ENCODE data around the gene NAV2.
"Not testable (repeated sequence)": the region's sequence is repeated elsewhere in the genome, so short reads cannot be mapped to it uniquely, and the experiment has no call there.

NAV2 gene

GRCh38 chr11:20078846-20079245 is 366.2 kb downstream of the NAV2 start:
- DNase-seq = no peak

DNA sequence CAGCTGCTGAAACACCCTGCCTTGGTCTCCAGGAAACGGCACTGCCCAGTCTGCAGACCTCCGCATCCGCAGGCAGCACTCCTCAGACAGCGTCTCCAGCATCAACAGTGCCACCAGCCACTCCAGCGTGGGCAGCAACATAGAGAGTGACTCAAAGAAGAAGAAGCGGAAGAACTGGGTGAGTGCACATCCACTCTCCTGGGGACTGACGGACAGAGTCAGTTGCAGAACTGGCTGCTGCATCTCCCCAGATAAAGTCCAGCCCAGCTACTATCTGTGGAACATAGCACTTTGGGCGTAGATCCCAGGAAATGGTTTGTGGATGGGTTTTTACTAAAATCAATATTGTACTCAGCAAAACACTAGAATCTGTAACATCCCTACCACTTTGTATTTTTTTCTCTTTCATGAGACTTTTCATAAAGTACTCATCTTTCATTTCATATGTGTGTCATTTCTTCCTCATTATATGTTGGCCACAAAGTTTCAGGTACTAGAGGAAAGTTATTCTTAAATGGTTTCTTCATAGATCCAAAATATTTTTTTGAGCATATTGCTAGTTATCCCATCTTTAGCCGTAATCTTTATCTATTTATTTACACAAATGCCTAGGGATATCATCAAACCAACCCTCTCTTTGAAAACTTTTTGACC is 367.5 kb downstream of the NAV2 start:
- DNase-seq = no peak

GRCh38 chr11:20081336-20081735 is 368.7 kb downstream of the NAV2 start:
- no peak for DNase-seq

GRCh38 chr11:20083877-20084276 is 371.2 kb downstream of the NAV2 start:
- not testable (repeated sequence) for DNase-seq

- DNase-seq = no peak
These were observed 372.5 kb downstream of the NAV2 start for GRCh38 chr11:20084921-20085814.

GRCh38 chr11:20085918-20086317 is 373.3 kb downstream of the NAV2 start:
- no peak for DNase-seq

GRCh38 chr11:20087118-20087521 is 374.5 kb downstream of the NAV2 start:
- DNase-seq = no peak

DNA sequence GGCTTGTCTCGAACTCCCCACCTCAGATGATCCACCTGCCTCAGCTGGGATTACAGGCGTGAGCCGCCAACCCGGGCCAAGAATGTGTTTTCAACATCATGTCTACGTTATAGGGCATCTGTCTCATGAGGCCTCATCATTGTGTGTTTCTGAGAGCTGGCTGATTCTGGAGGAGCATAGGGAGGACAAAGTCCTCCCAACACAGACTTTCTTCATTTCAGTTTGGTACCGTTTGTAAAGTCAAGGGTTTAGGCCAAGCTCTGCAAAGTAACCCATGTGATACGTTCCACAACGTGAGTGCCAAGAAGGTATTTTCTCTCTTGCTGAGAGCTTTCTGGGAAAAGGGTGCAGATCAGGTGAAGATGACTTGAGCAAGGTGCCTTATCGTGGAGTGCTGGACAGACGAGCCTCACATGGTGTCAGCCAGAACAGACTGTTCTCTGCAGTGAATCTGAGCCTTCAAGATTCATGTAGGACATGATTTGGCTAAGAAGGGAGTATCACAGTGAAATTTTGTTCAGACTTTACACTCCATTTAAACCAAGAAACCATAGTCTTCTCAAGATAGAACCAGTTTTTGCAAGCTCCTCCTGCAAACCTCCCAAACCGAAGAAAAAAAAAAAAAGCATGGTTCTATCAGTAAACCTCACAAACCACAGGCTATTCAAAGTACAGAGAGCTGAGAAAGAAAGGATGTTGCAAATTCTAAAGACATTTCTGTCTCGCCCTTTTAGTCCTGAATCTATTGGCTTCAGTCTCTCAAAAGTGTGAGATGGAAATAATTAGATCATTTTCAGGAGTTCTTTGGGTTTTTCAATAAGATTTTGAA is 376.0 kb downstream of the NAV2 start:
- DNase-seq = no peak

- no peak for DNase-seq
These were observed 376.7 kb downstream of the NAV2 start for GRCh38 chr11:20089367-20089766.

DNA sequence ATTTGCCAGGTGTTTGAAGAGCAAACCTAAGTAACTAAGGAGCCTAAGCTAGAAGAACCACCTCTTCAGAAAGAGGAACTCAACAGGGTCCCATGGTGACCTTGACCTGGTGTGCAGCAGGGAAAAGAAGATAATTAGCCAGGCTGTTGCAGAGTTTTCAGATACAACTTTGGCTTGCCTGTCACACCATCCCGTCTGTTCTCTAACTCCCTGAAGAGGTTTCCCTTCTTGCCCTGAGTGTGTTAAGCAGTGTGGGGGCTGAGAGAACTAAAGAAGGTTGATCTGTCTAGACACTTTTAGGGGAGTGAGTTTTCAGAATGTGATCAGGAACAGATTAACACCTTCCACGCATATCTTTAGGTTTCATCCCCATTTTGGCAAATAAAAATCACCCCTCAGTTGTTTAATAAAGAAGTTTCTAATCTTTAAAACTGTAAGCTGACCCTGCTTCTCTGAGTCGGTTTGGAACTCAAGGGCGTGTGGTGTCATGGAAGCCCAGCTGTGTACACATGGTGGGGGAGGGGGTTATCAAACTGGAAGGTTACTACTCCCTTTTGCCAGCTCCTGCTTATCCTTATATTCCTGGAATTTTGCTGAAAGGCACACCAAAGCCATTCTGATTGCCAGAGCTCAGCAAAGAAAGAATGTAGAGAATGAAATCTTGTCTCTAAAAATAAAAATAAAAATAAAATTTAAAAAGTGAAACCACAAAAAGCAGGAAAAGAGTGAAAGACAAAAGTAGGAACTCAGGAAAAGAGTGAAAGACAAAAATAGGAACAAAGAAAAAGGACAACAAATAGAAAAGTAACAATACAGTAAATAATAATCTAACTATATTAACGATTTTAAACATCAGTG is 377.4 kb downstream of the NAV2 start:
- DNase-seq = peak; percentile 61

- DNase-seq = no peak
These were observed 378.2 kb downstream of the NAV2 start for GRCh38 chr11:20090654-20091374.

GRCh38 chr11:20093775-20094174 is 381.1 kb downstream of the NAV2 start:
- no peak for DNase-seq

- DNase-seq = no peak
These were observed 382.6 kb downstream of the NAV2 start for GRCh38 chr11:20095189-20095588.

DNA sequence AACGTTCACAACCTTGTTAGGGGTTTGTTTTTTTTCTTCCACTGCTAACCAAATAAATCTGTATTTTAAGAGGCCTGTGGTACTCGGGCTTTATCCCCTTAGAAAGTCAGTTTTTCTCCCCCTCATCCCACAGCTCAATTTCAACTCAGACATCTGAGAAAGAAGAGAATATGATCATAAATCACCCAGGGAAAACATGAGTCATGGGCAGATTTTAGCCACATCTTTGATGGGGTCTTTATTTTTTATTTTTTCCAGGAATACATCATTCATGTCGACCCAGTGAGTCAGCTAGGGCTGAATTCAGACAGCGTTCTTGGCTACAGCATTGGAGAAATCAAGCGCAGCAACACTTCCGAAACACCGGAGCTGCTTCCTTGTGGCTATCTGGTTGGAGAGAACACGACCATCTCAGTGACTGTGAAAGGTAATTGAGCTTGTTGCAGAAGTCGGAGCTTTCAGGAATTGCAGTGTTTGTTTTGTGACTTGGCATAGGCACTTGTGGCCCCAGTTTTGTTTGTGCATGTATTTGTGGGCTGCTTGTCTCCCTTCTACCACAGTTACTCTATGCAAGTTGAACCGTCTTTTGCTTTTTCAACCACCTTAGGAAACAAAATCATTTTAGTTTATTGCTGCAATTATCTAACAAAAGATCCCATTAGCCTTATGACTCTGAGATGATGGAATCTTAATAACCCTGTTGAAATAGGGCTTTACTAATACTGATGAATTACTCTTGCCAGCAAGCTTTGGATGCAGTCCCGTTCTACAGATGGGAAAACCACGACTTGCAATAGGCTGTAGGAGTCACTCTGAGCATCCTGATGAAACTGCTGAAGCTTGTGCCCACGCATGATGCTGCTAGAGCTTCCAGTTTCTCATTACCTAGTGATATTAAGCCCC is 384.9 kb downstream of the NAV2 start:
- peak; percentile 39 for DNase-seq

GRCh38 chr11:20099527-20099926 is 386.9 kb downstream of the NAV2 start:
- DNase-seq = no peak

DNA sequence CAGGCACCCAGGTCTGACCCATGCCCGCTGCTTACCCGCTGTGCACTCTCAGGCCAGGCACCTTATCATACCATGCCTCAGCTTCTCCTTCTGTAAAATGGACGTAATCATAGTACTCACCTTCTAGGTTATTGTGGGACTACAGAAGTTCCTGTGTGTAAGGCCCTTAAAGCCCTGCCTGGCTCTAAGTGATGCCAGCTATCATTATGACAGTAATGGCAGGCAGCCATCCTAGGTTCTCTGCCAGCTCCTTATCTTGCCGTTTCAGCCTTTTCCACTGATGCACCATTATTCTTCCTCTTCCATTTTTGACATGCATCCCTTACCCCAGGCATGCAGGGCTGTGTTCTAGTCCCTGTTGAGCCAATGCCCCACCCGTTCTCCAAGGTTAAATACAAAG is 389.8 kb downstream of the NAV2 start:
- no peak for DNase-seq

GRCh38 chr11:20103281-20103680 is 390.6 kb downstream of the NAV2 start:
- DNase-seq = no peak

DNA sequence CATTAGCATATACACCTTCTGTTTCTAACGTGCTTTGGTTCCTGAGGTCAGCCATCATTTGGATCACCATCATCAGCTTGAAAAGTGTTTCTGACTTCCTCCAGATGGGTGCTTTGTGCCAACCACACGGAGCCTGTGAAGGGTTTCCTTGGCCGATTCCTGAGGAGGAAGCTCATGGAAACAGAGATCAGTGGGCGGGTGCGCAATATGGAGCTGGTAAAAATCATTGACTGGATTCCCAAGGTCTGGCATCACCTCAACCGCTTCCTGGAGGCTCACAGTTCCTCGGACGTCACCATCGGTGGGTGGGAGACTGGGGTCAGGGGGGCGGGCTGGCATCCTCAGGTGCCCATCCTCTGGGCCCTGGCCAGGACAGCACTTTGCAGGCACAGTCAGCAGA is 392.8 kb downstream of the NAV2 start:
- no peak for DNase-seq

DNA sequence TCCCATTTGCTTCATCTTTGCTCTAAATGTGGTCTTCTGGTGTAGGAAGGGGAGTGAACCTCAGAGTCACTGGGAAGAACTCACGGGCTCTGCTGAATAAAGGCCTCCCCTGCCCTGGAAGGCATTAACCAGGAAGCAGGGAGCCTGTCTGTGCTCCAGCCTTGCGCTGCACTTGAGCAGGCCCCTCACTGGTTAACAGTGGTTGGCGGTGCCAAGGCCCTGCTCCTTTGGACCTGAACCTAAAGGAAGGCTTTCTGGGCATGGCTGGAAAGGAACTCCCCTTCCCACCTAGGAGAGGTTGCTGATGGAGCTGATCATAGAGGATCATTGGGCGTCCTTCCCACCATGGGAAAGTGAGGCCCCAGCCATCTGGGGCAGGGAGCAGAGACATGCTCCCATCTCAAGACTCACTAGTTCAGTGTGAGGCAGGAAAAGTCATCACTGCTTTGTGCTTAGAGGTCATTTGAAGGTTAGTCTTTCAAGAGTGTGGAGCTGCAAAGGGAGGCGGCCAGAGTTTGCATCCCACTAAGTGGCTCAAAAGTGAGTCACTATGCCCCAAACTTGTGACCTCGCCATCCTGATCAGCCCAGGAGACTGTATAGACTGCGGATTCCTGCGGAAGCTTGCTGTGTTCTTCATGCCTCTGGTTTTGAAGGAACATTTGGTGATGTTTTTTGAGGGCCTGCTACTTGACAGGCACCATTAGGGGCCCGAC is 397.3 kb downstream of the NAV2 start:
- DNase-seq = no peak

All from NCI-H510A (cell line).